Hepatocyte (in vitro differentiated cells): Measurements from ENCODE around the gene SYTL5. TPM values are rescaled to one million over a fixed set of nuclear protein-coding genes. Genes with fewer than 3 reads are reported as not detected.

Experiments used
- DNase-seq: peaks from one replicate; pipeline ENCODE4 v3.0.0-alpha.2; 2016; ENCODE audit warnings: low spot score
- H2AFZ ChIP-seq: fragments of 200-600 bp; sonication (generic); 2 replicates; pipeline ENCODE4 v1.6.0; 2016; ENCODE audit warnings: antibody characterized with exemption, mild to moderate bottlenecking
- H3K27ac ChIP-seq: fragments of 200-600 bp; sonication (generic); 2 replicates; pipeline ENCODE4 v1.5.1; 2016; ENCODE audit warnings: mild to moderate bottlenecking
- H3K27me3 ChIP-seq: fragments of 200-600 bp; sonication (generic); 2 replicates; pipeline ENCODE4 v1.6.1; 2016
- H3K36me3 ChIP-seq: fragments of 200-600 bp; sonication (generic); replicated peaks from 2 replicates; pipeline ENCODE4 v1.5.1; 2016; ENCODE audit warnings: low read depth; ENCODE audit not compliant: insufficient read depth
- H3K4me1 ChIP-seq: fragments of 200-600 bp; sonication (generic); 2 replicates; pipeline ENCODE4 v1.5.1; 2016; ENCODE audit warnings: mild to moderate bottlenecking, moderate library complexity; ENCODE audit not compliant: insufficient read depth
- H3K4me2 ChIP-seq: fragments of 200-600 bp; sonication (generic); 2 replicates; pipeline ENCODE4 v1.6.0; 2016
- H3K4me3 ChIP-seq: fragments of 200-600 bp; sonication (generic); 2 replicates; pipeline ENCODE4 v1.5.1; 2016; ENCODE audit warnings: mild to moderate bottlenecking
- H3K79me2 ChIP-seq: fragments of 200-600 bp; sonication (generic); 2 replicates; pipeline ENCODE4 v1.6.0; 2017; ENCODE audit warnings: mild to moderate bottlenecking
- H3K9me2 ChIP-seq: fragments of 200-600 bp; sonication (generic); replicated peaks from 2 replicates; pipeline ENCODE4 v1.6.0; 2017; ENCODE audit warnings: mild to moderate bottlenecking; ENCODE audit not compliant: insufficient read depth
- H3K9me3 ChIP-seq: fragments of 200-600 bp; sonication (generic); 2 replicates; pipeline ENCODE4 v1.5.1; 2016; ENCODE audit warnings: low read depth, mild to moderate bottlenecking
- H4K20me1 ChIP-seq: fragments of 200-600 bp; sonication (generic); 2 replicates; pipeline ENCODE4 v1.6.0; 2016; ENCODE audit warnings: mild to moderate bottlenecking; ENCODE audit not compliant: insufficient read depth, poor library complexity, severe bottlenecking
- EZH2 ChIP-seq: fragments of 200-600 bp; sonication (generic); IDR thresholded peaks from 2 replicates; pipeline ENCODE4 v1.6.1; 2016; ENCODE audit warnings: antibody characterized with exemption, mild to moderate bottlenecking, borderline replicate concordance
- EZH2phosphoT487 ChIP-seq: fragments of 200-600 bp; sonication (generic); IDR thresholded peaks from one replicate; pipeline ENCODE4 v1.6.1; 2018; ENCODE audit warnings: antibody characterized with exemption, mild to moderate bottlenecking, low read depth, moderate library complexity; ENCODE audit not compliant: unreplicated experiment, severe bottlenecking
- WGBS: methylation state at CpG from one replicate; pipeline ENCODE4 v1.1.6; 2016; ENCODE audit warnings: low lambda C conversion rate; ENCODE audit errors: missing lambda C conversion rate; 5-methylcytosine and 5-hydroxymethylcytosine counted together
- polyA plus RNA-seq: library from polyadenylated mRNA; unstranded; fragments of >200 nt; fragmentation: Nextera tagmentation; extraction: Ambion mirVana; gene quantifications from 2 replicates; pipeline ENCODE4 v1.2.1, GENCODE V29; 2016
- total RNA-seq: library from RNA; depleted of rRNA; stranded (reverse); fragments of >200 nt; gene quantifications from 2 replicates; pipeline ENCODE4 v1.2.3, GENCODE V29; 2014
- TF ChIP-seq, protein P1 (sequence below): fragments of 200-600 bp; sonication (generic); IDR thresholded peaks from 2 replicates; pipeline ENCODE4 v1.5.1; 2016; ENCODE audit warnings: antibody characterized with exemption, mild to moderate bottlenecking; ENCODE audit not compliant: poor library complexity

SYTL5 gene
- total and polyA plus RNA-seq, 2 experiments from 2014 or later = 1.2 to 8.0 TPM

- H3K9me2 ChIP-seq = no peaks in the 10 kb centered on the region
- DNase-seq = no peak
- no peaks in the 10 kb centered on the region for H3K27me3 ChIP-seq
- no peak overlapping the region for H2AFZ ChIP-seq
- H3K4me1 ChIP-seq = no peaks in the 10 kb centered on the region
- H3K27ac ChIP-seq = no peak overlapping the region
- H3K79me2 ChIP-seq = no peaks in the 10 kb centered on the region
- TF ChIP-seq EZH2 = no peak
- no peak for TF ChIP-seq EZH2phosphoT487
- TF ChIP-seq, protein P1, sequence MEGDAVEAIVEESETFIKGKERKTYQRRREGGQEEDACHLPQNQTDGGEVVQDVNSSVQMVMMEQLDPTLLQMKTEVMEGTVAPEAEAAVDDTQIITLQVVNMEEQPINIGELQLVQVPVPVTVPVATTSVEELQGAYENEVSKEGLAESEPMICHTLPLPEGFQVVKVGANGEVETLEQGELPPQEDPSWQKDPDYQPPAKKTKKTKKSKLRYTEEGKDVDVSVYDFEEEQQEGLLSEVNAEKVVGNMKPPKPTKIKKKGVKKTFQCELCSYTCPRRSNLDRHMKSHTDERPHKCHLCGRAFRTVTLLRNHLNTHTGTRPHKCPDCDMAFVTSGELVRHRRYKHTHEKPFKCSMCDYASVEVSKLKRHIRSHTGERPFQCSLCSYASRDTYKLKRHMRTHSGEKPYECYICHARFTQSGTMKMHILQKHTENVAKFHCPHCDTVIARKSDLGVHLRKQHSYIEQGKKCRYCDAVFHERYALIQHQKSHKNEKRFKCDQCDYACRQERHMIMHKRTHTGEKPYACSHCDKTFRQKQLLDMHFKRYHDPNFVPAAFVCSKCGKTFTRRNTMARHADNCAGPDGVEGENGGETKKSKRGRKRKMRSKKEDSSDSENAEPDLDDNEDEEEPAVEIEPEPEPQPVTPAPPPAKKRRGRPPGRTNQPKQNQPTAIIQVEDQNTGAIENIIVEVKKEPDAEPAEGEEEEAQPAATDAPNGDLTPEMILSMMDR = no peak
- H4K20me1 ChIP-seq = no peaks in the 10 kb centered on the region
- H3K4me2 ChIP-seq = no peak overlapping the region
- H3K36me3 ChIP-seq = no peaks in the 10 kb centered on the region
- H3K4me3 ChIP-seq = no peak overlapping the region
- no peaks in the 10 kb centered on the region for H3K9me3 ChIP-seq
Observed at GRCh38 chrX:38099688-38100087, 93.3 kb downstream of the SYTL5 start.

GRCh38 chrX:38102240-38102639, 95.9 kb downstream of the SYTL5 start:
- no peaks in the 10 kb centered on the region for H3K79me2 ChIP-seq
- H3K27me3 ChIP-seq = no peaks in the 10 kb centered on the region
- H3K9me2 ChIP-seq = no peaks in the 10 kb centered on the region
- H3K4me2 ChIP-seq = no peak overlapping the region
- 55% methylated on average over 2 of the region's 2 CpGs for WGBS
- no peaks in the 10 kb centered on the region for H3K36me3 ChIP-seq
- no peak overlapping the region for H2AFZ ChIP-seq
- TF ChIP-seq, protein P1 = no peak
- TF ChIP-seq EZH2 (no peak), EZH2phosphoT487 (no peak)
- no peaks in the 10 kb centered on the region for H3K9me3 ChIP-seq
- no peak overlapping the region for H3K4me3 ChIP-seq
- no peaks in the 10 kb centered on the region for H3K4me1 ChIP-seq
- no peak for DNase-seq
- H4K20me1 ChIP-seq = no peaks in the 10 kb centered on the region
- no peak overlapping the region for H3K27ac ChIP-seq

GRCh38 chrX:38102875-38103274, 96.5 kb downstream of the SYTL5 start:
- no peaks in the 10 kb centered on the region for H4K20me1 ChIP-seq
- 82% methylated on average over 1 of the region's 1 CpG for WGBS
- H3K79me2 ChIP-seq = no peaks in the 10 kb centered on the region
- no peaks in the 10 kb centered on the region for H3K9me2 ChIP-seq
- H3K4me1 ChIP-seq = no peaks in the 10 kb centered on the region
- no peaks in the 10 kb centered on the region for H3K9me3 ChIP-seq
- no peak for DNase-seq
- no peaks in the 10 kb centered on the region for H3K27me3 ChIP-seq
- no peaks in the 10 kb centered on the region for H3K36me3 ChIP-seq
- H3K27ac ChIP-seq = no peak overlapping the region
- TF ChIP-seq, protein P1 = no peak
- TF ChIP-seq EZH2phosphoT487 (no peak), EZH2 (no peak)
- no peak overlapping the region for H3K4me3 ChIP-seq
- no peak overlapping the region for H2AFZ ChIP-seq
- no peak overlapping the region for H3K4me2 ChIP-seq
